ENCODE results near the gene USH1C. TPM values are rescaled to one million over a fixed set of nuclear protein-coding genes. Genes with fewer than 3 reads are reported as not detected.

USH1C gene
- total and polyA plus RNA-seq, 2 of the 13 experiments (the other 11 are each of a cell fraction or from before 2014, with no cell fraction given): not detected

- TF ChIP-seq ZNF10 (CRISPR knock-in tag; IDR thresholded peaks at IDR 0.05; ENCODE audit: borderline replicate concordance, low read depth) (no peak), MXD4 (CRISPR knock-in tag; IDR thresholded peaks at IDR 0.05) (no peak)
- TF ChIP-seq, protein P1, sequence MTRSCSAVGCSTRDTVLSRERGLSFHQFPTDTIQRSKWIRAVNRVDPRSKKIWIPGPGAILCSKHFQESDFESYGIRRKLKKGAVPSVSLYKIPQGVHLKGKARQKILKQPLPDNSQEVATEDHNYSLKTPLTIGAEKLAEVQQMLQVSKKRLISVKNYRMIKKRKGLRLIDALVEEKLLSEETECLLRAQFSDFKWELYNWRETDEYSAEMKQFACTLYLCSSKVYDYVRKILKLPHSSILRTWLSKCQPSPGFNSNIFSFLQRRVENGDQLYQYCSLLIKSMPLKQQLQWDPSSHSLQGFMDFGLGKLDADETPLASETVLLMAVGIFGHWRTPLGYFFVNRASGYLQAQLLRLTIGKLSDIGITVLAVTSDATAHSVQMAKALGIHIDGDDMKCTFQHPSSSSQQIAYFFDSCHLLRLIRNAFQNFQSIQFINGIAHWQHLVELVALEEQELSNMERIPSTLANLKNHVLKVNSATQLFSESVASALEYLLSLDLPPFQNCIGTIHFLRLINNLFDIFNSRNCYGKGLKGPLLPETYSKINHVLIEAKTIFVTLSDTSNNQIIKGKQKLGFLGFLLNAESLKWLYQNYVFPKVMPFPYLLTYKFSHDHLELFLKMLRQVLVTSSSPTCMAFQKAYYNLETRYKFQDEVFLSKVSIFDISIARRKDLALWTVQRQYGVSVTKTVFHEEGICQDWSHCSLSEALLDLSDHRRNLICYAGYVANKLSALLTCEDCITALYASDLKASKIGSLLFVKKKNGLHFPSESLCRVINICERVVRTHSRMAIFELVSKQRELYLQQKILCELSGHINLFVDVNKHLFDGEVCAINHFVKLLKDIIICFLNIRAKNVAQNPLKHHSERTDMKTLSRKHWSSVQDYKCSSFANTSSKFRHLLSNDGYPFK (CRISPR knock-in tag; IDR thresholded peaks at IDR 0.05; ENCODE audit: borderline replicate concordance): no peak
- Histone ChIP-seq H3K9ac (ENCODE audit: insufficient read depth, low read depth, low read length) (no peak overlapping the region), H3K4me3 (replicated peaks in 1 of 3; ENCODE audit: insufficient read depth in 1 of 3, low read depth in 2 of 3, low read length in 3 of 3) (no peak overlapping the region), H4K20me1 (ENCODE audit: insufficient read depth, low read length) (no peaks in the 10 kb centered on the region), H3K4me1 (ENCODE audit: insufficient read depth, low read length) (no peaks in the 10 kb centered on the region), H3K4me2 (ENCODE audit: low read depth, low read length) (no peak overlapping the region), H3K9me3 (ENCODE audit: low read length) (no peaks in the 10 kb centered on the region), H3K79me2 (ENCODE audit: insufficient read depth, low read length) (no peaks in the 10 kb centered on the region), H3K27ac (ENCODE audit: extremely low read length, insufficient read depth, low read length) (no peak overlapping the region), H2AFZ (ENCODE audit: low read length) (no peak overlapping the region), H3K36me3 (replicated peaks in 1 of 2; ENCODE audit: control insufficient read depth in 1 of 2, insufficient read depth in 2 of 2, low read length in 2 of 2) (no peaks in the 10 kb centered on the region), H3K27me3 (ENCODE audit: control insufficient read depth in 1 of 2, insufficient read depth in 2 of 2, low read length in 2 of 2) (peaks cover 0 to 37% of the 10 kb centered on the region in 2 experiments; a peak in 2 of 5 replicates)
- POLR2A ChIA-PET: no interaction called here
- FAIRE-seq: no peak
- CTCF ChIA-PET (ENCODE audit: low intra/inter-chr PET ratio, low total read pairs): no interaction called here
- DNase-seq (ENCODE audit: low spot score): no peak
- in situ Hi-C loops (cut with HindIII; ENCODE audit: extremely low pct_ligation_motif_present, low pct_unique_long_range_greater_than_20kb): no loop called here
- intact Hi-C loops (cut with micrococcal nuclease; ENCODE audit: unreplicated experiment): no loop called here
- no TSS peak for BruUV-seq (replicated peaks)
- WGBS (ENCODE audit: low lambda C conversion rate): 40% methylated on average over 9 of the region's 9 CpGs
- no peak for ATAC-seq
Measured at GRCh38 chr11:17459236-17459896, 84.8 kb downstream of the USH1C start.

GRCh38 chr11:17458268-17458667 lies 85.9 kb downstream of the USH1C start:
- Histone ChIP-seq H3K4me1 (ENCODE audit: insufficient read depth, low read length) (no peaks in the 10 kb centered on the region), H3K36me3 (replicated peaks in 1 of 2; ENCODE audit: control insufficient read depth in 1 of 2, insufficient read depth in 2 of 2, low read length in 2 of 2) (no peaks in the 10 kb centered on the region), H3K9ac (ENCODE audit: insufficient read depth, low read depth, low read length) (no peak overlapping the region), H2AFZ (ENCODE audit: low read length) (no peak overlapping the region), H3K4me3 (replicated peaks in 1 of 3; ENCODE audit: insufficient read depth in 1 of 3, low read depth in 2 of 3, low read length in 3 of 3) (no peak overlapping the region), H3K27ac (ENCODE audit: extremely low read length, insufficient read depth, low read length) (no peak overlapping the region), H3K27me3 (ENCODE audit: control insufficient read depth in 1 of 2, insufficient read depth in 2 of 2, low read length in 2 of 2) (peaks cover 3 to 43% of the 10 kb centered on the region in 2 experiments; a peak in 3 of 5 replicates), H3K4me2 (ENCODE audit: low read depth, low read length) (no peak overlapping the region), H3K79me2 (ENCODE audit: insufficient read depth, low read length) (no peaks in the 10 kb centered on the region), H3K9me3 (ENCODE audit: low read length) (no peaks in the 10 kb centered on the region), H4K20me1 (ENCODE audit: insufficient read depth, low read length) (no peaks in the 10 kb centered on the region)
- FAIRE-seq (no peak), DNase-seq (ENCODE audit: low spot score) (no peak), ATAC-seq (no peak)
- in situ Hi-C loops (cut with HindIII; ENCODE audit: extremely low pct_ligation_motif_present, low pct_unique_long_range_greater_than_20kb): no loop called here
- WGBS (ENCODE audit: low lambda C conversion rate): 13% methylated on average over 8 of the region's 8 CpGs
- intact Hi-C loops (cut with micrococcal nuclease; ENCODE audit: unreplicated experiment): no loop called here
- ChIA-PET CTCF (ENCODE audit: low intra/inter-chr PET ratio, low total read pairs) (no interaction called here), POLR2A (no interaction called here)
- no TSS peak for BruUV-seq (replicated peaks)
- TF ChIP-seq GTF2F1 (IDR thresholded peaks at IDR 0.05; ENCODE audit: low read length) (no peak), E2F1 (CRISPR knock-in tag; IDR thresholded peaks at IDR 0.05) (no peak), ZBTB14 (CRISPR knock-in tag; IDR thresholded peaks at IDR 0.05) (no peak)
- TF ChIP-seq, protein P2, sequence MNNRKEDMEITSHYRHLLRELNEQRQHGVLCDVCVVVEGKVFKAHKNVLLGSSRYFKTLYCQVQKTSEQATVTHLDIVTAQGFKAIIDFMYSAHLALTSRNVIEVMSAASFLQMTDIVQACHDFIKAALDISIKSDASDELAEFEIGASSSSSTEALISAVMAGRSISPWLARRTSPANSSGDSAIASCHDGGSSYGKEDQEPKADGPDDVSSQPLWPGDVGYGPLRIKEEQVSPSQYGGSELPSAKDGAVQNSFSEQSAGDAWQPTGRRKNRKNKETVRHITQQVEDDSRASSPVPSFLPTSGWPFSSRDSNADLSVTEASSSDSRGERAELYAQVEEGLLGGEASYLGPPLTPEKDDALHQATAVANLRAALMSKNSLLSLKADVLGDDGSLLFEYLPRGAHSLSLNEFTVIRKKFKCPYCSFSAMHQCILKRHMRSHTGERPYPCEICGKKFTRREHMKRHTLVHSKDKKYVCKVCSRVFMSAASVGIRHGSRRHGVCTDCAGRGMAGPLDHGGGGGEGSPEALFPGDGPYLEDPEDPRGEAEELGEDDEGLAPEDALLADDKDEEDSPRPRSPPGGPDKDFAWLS (CRISPR knock-in tag; IDR thresholded peaks at IDR 0.05; ENCODE audit: borderline replicate concordance): no peak
- TF ChIP-seq, protein P3, sequence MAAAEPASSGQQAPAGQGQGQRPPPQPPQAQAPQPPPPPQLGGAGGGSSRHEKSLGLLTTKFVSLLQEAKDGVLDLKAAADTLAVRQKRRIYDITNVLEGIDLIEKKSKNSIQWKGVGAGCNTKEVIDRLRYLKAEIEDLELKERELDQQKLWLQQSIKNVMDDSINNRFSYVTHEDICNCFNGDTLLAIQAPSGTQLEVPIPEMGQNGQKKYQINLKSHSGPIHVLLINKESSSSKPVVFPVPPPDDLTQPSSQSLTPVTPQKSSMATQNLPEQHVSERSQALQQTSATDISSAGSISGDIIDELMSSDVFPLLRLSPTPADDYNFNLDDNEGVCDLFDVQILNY (CRISPR knock-in tag; conservative IDR thresholded peaks at IDR 0.05): no peak
